RWPE1 (cell line): ENCODE data around the gene RBMS3.
"Not testable (repeated sequence)": the region's sequence is repeated elsewhere in the genome, so short reads cannot be mapped to it uniquely, and the experiment has no call there.

Experiments
- CTCF ChIA-PET: fragments of 350-600 bp; sonication (Branson Sonifier 250); formaldehyde crosslinking; extraction: SDS; loops from one replicate; lab custom pipeline; 2021; lab: Yijun Ruan, JAX
- POLR2A ChIA-PET: fragments of 400-600 bp; formaldehyde crosslinking; extraction: SDS; loops from one replicate; lab custom pipeline; 2020; ENCODE audit warnings: antibody characterized with exemption; ENCODE audit not compliant: low non-redundant PET; lab: Yijun Ruan, JAX
- DNase-seq: peaks from one replicate; pipeline ENCODE4 v3.0.0; 2012; ENCODE audit warnings: low spot score
- H3K27ac ChIP-seq: fragments of 450-650 bp; 2 replicates; pipeline ENCODE4 v1.5.1; 2017
- TF ChIP-seq, protein P1 (sequence below): fragments of 450-650 bp; conservative IDR thresholded peaks from 2 replicates; pipeline ENCODE4 v1.5.1; 2017; ENCODE audit warnings: low read depth, mild to moderate bottlenecking

The RBMS3 gene

DNA sequence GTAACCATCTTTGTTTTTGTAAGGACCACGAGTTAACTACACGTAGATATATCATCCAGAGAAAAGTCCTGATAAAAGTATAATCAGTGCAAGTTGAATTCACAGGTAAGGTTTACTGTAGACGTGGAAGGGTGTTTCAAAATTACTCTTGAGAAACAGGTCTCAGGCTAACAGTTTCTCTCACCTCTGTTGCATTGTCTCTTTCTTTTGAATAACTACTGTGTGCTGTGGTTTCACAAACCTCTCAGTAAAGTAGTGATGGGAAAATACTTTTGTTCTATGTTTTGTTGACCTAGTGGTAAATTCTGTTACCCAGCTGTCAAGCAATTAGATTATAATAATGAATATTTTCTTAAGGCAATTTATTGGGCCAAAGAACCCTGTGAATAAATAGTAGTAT lies 75.2 kb downstream of the RBMS3 start:
- POLR2A ChIA-PET = no interaction called here
- H3K27ac ChIP-seq = no peak overlapping the region
- CTCF ChIA-PET = interaction anchor here (0.6 kb wide), 1 partner anchor 89 kb away, joined by 9 read pairs; no protein-coding TSS in a partner anchor
- no peak for DNase-seq
- TF ChIP-seq, protein P1, sequence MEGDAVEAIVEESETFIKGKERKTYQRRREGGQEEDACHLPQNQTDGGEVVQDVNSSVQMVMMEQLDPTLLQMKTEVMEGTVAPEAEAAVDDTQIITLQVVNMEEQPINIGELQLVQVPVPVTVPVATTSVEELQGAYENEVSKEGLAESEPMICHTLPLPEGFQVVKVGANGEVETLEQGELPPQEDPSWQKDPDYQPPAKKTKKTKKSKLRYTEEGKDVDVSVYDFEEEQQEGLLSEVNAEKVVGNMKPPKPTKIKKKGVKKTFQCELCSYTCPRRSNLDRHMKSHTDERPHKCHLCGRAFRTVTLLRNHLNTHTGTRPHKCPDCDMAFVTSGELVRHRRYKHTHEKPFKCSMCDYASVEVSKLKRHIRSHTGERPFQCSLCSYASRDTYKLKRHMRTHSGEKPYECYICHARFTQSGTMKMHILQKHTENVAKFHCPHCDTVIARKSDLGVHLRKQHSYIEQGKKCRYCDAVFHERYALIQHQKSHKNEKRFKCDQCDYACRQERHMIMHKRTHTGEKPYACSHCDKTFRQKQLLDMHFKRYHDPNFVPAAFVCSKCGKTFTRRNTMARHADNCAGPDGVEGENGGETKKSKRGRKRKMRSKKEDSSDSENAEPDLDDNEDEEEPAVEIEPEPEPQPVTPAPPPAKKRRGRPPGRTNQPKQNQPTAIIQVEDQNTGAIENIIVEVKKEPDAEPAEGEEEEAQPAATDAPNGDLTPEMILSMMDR = no peak

DNA sequence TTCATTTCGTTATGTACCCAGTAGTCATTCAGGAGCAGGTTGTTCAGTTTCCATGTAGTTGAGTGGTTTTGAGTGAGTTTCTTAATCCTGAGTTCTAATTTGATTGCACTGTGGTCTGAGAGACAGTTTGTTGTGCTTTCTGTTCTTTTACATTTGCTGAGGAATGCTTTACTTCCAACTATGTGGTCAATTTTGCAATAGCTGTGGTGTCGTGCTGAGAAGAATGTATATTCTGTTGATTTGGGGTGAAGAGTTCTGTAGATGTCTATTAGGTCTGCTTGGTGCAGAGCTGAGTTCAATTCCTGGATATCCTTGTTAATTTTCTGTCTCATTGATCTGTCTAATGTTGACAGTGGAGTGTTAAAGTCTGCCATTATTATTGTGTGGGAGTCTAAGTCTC lies 79.4 kb downstream of the RBMS3 start:
- DNase-seq, CTCF ChIA-PET, H3K27ac ChIP-seq, POLR2A ChIA-PET: not testable (repeated sequence)

DNA sequence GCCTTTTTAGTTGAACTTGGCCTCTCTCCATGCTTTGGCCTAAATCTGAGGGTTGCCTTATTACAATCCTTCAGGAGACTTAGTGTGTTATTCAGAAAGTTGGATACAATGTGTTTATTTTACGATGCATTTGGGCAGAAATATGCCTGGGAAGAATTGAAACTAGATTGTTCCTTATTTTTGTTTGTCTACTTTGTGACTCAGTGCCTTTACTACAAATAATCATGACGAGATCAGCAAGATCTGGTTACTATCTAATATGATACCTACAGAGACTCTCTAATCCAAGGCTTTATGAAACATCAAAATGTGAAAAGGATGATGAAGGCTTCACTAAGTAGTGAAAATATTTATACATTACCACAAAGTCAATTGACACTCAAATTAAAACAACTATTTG lies 82.2 kb downstream of the RBMS3 start:
- ChIA-PET CTCF (no interaction called here), POLR2A (no interaction called here)
- DNase-seq = no peak
- TF ChIP-seq, protein P1 = no peak
- H3K27ac ChIP-seq = no peak overlapping the region

DNA sequence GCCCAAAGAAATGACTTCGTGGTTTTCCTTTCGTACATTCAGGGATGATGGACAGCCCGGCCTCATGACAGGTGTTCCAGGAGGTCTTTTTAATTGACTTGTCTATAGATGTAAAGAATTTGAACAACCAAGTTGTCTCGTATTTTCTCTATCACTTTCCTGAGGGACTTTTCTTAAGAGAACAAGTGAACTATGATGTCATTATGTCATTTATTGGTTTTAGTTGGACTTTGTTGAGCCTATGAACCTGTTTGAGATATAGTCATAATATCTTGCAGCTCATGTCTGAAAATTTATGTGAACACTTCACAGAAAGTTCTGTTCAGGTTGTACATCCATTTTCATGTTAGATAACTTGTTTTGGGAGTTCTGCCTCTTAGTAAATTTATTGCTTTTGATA lies 89.2 kb downstream of the RBMS3 start:
- no peak overlapping the region for H3K27ac ChIP-seq
- CTCF ChIA-PET = no interaction called here
- no peak for DNase-seq
- TF ChIP-seq, protein P1 = no peak
- POLR2A ChIA-PET = no interaction called here

DNA sequence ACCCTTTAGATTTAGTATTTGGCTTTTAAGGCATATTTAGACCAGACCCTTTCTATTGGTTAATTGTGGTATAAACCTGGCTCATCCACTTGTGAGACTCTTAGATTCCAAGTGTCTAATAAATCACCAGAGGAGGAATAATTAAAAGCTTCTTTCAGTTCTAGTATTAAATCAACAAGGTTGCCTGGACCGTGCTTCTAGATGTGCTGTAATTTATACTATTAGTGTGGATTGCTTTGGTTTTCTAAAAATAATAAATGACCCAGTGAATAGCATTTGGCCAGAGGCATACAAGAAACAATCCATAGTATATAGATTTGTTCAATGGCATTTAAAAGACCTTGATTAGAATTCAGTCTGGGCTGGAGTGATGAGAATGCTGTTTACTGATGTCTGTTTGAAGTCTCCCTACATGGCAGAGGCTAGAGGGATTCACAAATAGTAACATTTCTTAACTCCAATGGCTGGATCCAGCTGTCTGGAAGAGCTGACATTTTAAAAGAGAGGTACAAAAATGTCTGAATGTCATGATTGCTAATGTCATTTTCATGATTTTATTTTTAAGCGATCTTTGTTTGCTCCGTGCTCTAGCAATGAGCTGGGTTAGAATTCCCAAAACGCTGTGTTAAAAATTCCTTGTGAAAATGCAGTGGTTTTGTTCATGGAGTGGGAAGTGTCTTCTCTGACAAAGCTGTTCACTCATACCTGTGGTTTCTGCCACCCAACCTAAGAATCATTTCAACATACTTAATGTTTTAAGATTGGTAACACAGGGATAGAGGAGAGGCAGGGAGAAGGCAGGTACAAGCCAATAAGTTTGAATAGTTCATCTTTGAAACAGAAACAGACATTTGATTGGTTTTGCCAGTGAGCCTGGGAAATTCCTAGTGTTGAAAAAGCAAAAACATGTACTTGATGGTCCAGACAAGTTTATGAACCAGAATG lies 89.9 kb downstream of the RBMS3 start:
- ChIA-PET POLR2A (no interaction called here), CTCF (no interaction called here)

DNA sequence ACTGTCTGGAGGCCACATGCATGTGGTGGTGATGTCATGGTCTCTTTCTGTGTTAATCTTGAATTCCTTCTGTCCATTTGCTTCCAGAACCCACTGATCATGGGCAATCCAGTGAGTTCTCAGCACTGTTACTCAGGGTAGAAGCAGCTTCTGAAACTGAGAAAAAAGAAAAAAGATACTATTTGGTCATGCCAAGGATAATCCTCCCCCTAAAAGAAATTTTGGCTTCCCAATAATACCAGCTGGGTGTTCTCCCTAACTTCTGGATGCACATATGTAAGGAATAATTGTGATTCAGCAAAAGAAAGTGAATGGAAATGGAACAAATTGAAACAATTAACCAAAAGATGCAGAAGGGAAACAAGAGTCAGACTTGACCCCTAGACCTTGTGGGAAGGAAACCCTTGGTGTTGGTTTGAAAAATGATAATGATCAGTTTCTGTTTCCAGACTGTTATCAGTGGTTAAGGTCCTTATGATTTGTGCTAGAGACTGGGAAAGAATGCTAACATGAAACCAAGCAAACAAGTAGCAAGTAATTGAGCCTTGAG lies 92.3 kb downstream of the RBMS3 start:
- ChIA-PET POLR2A (no interaction called here), CTCF (no interaction called here)
- H3K27ac ChIP-seq = no peak overlapping the region
- TF ChIP-seq, protein P1 = no peak
- DNase-seq = no peak

More for the DNA sequence above, 89.9 kb downstream of the RBMS3 start:
- TF ChIP-seq, protein P1 = no peak
- DNase-seq = no peak
- H3K27ac ChIP-seq = no peak overlapping the region

DNA sequence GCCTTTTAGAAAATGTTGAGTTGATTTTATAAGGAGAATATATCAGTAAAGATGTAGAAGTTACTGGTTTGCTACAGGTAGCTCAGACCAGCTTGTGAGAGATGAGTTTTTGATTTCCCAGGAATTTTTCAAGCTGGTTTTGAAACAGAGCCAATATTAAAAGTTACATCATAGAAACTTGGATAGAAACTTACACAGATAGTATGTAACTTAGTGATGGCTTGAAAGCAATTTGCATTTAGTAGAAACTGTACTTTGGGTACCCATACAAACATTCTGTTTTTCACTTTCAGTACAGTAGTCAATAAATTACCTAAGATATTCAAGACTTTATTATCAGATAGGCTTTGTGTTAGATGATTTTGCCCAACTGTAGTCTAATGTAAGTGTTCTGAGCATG lies 93.4 kb downstream of the RBMS3 start:
- no peak overlapping the region for H3K27ac ChIP-seq
- DNase-seq = no peak
- TF ChIP-seq, protein P1 = no peak
- ChIA-PET POLR2A (no interaction called here), CTCF (no interaction called here)
